Caco-2 (cell line): ENCODE measurements around the gene ZNF862. TPM values are rescaled to one million over a fixed set of nuclear protein-coding genes. Genes with fewer than 3 reads are reported as not detected.

Source experiments
- BruUV-seq: library from RNA; stranded (reverse); fragments of 400-500 nt; replicated peaks from 2 replicates; lab custom pipeline; 2021; lab: Mats Ljungman, UMichigan
- CTCF ChIA-PET: fragments of 300-600 bp; sonication (Branson Sonifier 250); formaldehyde crosslinking; loops from one replicate; lab custom pipeline; 2022; ENCODE audit warnings: antibody characterized with exemption; lab: Charles Lee
- POLR2A ChIA-PET: fragments of 300-600 bp; sonication (Branson Sonifier 250); formaldehyde crosslinking; loops from one replicate; lab custom pipeline; 2022; ENCODE audit warnings: antibody characterized with exemption; lab: Charles Lee
- DNase-seq, 2 experiments: peaks; one replicate each; pipeline versions ENCODE4 v3.0.0 to v3.0.0-alpha.2; 2020 to 2022
- H3K27me3 ChIP-seq: replicated peaks from 2 replicates; pipeline ENCODE4 v1.6.0; 2011; ENCODE audit warnings: low read length; ENCODE audit not compliant: control insufficient read depth, insufficient read depth
- H3K36me3 ChIP-seq: 2 replicates; pipeline ENCODE4 v1.5.1; 2011; ENCODE audit warnings: low read length; ENCODE audit not compliant: control insufficient read depth, insufficient read depth
- H3K4me1 ChIP-seq: fragments of 250-450 bp; sonication (Bioruptor Pico); 2 replicates; pipeline ENCODE4 v1.5.1; 2020; ENCODE audit warnings: mild to moderate bottlenecking
- H3K4me3 ChIP-seq: 2 replicates; pipeline ENCODE4 v1.5.1; 2011; ENCODE audit warnings: low read depth, mild to moderate bottlenecking, control low read depth, low read length
- H3K9me3 ChIP-seq: fragments of 250-450 bp; sonication (Bioruptor Pico); 2 replicates; pipeline ENCODE4 v1.5.1; 2020; ENCODE audit warnings: mild to moderate bottlenecking, moderate library complexity
- H3K27ac Mint-ChIP-seq: one replicate; pipeline ENCODE4 v1.8.0; 2022; ENCODE audit warnings: mixed read lengths; ENCODE audit not compliant: unreplicated experiment
- H3K27me3 Mint-ChIP-seq: one replicate; pipeline ENCODE4 v1.8.0; 2022; ENCODE audit warnings: mixed read lengths; ENCODE audit not compliant: insufficient read depth, unreplicated experiment
- H3K36me3 Mint-ChIP-seq: one replicate; pipeline ENCODE4 v1.8.0; 2022; ENCODE audit warnings: mild to moderate bottlenecking, mixed read lengths; ENCODE audit not compliant: insufficient read depth, unreplicated experiment
- H3K4me1 Mint-ChIP-seq: one replicate; pipeline ENCODE4 v1.8.0; 2022; ENCODE audit warnings: low read depth, mixed read lengths; ENCODE audit not compliant: unreplicated experiment
- H3K4me3 Mint-ChIP-seq: one replicate; pipeline ENCODE4 v1.8.0; 2022; ENCODE audit warnings: mild to moderate bottlenecking, moderate library complexity, mixed read lengths; ENCODE audit not compliant: unreplicated experiment
- H3K9me3 Mint-ChIP-seq: one replicate; pipeline ENCODE4 v1.8.0; 2022; ENCODE audit warnings: mixed read lengths; ENCODE audit not compliant: unreplicated experiment
- CTCF ChIP-seq, 2 experiments: fragments of 200-600 bp in 1 of 2; IDR thresholded peaks; 1 replicate in 1 of 2; 2 replicates in 1 of 2; pipeline versions ENCODE4 v1.5.1 to v1.8.0; 2011 to 2022; ENCODE audit warnings: antibody characterized with exemption in 1 of 2, control low read depth in 1 of 2, inconsistent platforms in 1 of 2, low read depth in 1 of 2, low read length in 1 of 2, mild to moderate bottlenecking in 1 of 2, moderate library complexity in 1 of 2; ENCODE audit not compliant: insufficient read depth in 1 of 2, severe bottlenecking in 1 of 2, unreplicated experiment in 1 of 2
- intact Hi-C: fragments of 100-400 bp; cut with micrococcal nuclease; formaldehyde crosslinking; loops from one replicate; pipeline ENCODE4 v1.10.0; 2022; ENCODE audit not compliant: unreplicated experiment
- total RNA-seq: library from RNA; stranded (reverse); gene quantifications from 2 replicates; pipeline ENCODE4 v1.2.3, GENCODE V29; 2022

Gene ZNF862
- total RNA-seq, 1 experiment from 2014 or later = 3.5 TPM

- CTCF ChIA-PET = no interaction called here
- no peak for TF ChIP-seq CTCF (IDR thresholded peaks at IDR 0.05; ENCODE audit: insufficient read depth in 1 of 2, low read depth in 1 of 2, low read length in 1 of 2, severe bottlenecking in 1 of 2, unreplicated experiment in 1 of 2)
- H3K9me3 Mint-ChIP-seq = no peaks in the 10 kb centered on the region
- no peak overlapping the region for H3K4me3 ChIP-seq
- H3K36me3 ChIP-seq = no peaks in the 10 kb centered on the region
- POLR2A ChIA-PET = no interaction called here
- no peak for DNase-seq
- no peaks in the 10 kb centered on the region for H3K4me1 ChIP-seq
- H3K27me3 Mint-ChIP-seq = peaks cover 4% of the 10 kb centered on the region
- H3K27ac Mint-ChIP-seq = no peak overlapping the region
- H3K36me3 Mint-ChIP-seq = no peaks in the 10 kb centered on the region
- H3K9me3 ChIP-seq = no peaks in the 10 kb centered on the region
- H3K4me3 Mint-ChIP-seq = no peak overlapping the region
- no peaks in the 10 kb centered on the region for H3K4me1 Mint-ChIP-seq
- intact Hi-C loops = no loop called here
- H3K27me3 ChIP-seq = no peaks in the 10 kb centered on the region
- BruUV-seq = no TSS peak
Measured at GRCh38 chr7:149814494-149814893, 23.7 kb upstream of the ZNF862 start.

GRCh38 chr7:149815121-149815520 is 23.1 kb upstream of the ZNF862 start:
- Histone ChIP-seq H3K4me3 (no peak overlapping the region), H3K9me3 (no peaks in the 10 kb centered on the region), H3K36me3 (no peaks in the 10 kb centered on the region), H3K4me1 (no peaks in the 10 kb centered on the region), H3K27me3 (no peaks in the 10 kb centered on the region)
- H3K27ac Mint-ChIP-seq = no peak overlapping the region
- intact Hi-C loops = no loop called here
- ChIA-PET POLR2A (no interaction called here), CTCF (no interaction called here)
- no peaks in the 10 kb centered on the region for H3K9me3 Mint-ChIP-seq
- H3K4me3 Mint-ChIP-seq = no peak overlapping the region
- DNase-seq = no peak
- H3K36me3 Mint-ChIP-seq = no peaks in the 10 kb centered on the region
- no peak for TF ChIP-seq CTCF (IDR thresholded peaks at IDR 0.05; ENCODE audit: insufficient read depth in 1 of 2, low read depth in 1 of 2, low read length in 1 of 2, severe bottlenecking in 1 of 2, unreplicated experiment in 1 of 2)
- no peaks in the 10 kb centered on the region for H3K4me1 Mint-ChIP-seq
- no peaks in the 10 kb centered on the region for H3K27me3 Mint-ChIP-seq
- no TSS peak for BruUV-seq

GRCh38 chr7:149815661-149816266 is 22.4 kb upstream of the ZNF862 start:
- no peaks in the 10 kb centered on the region for H3K9me3 Mint-ChIP-seq
- no TSS peak for BruUV-seq
- no peak overlapping the region for H3K4me3 Mint-ChIP-seq
- TF ChIP-seq CTCF (IDR thresholded peaks at IDR 0.05; ENCODE audit: insufficient read depth in 1 of 2, low read depth in 1 of 2, low read length in 1 of 2, severe bottlenecking in 1 of 2, unreplicated experiment in 1 of 2) = no peak
- no peaks in the 10 kb centered on the region for H3K36me3 ChIP-seq
- no peaks in the 10 kb centered on the region for H3K27me3 Mint-ChIP-seq
- H3K9me3 ChIP-seq = no peaks in the 10 kb centered on the region
- no peak overlapping the region for H3K27ac Mint-ChIP-seq
- no peak for DNase-seq
- H3K36me3 Mint-ChIP-seq = no peaks in the 10 kb centered on the region
- H3K4me3 ChIP-seq = no peak overlapping the region
- intact Hi-C loops = no loop called here
- H3K4me1 ChIP-seq = no peaks in the 10 kb centered on the region
- H3K27me3 ChIP-seq = no peaks in the 10 kb centered on the region
- ChIA-PET CTCF (no interaction called here), POLR2A (no interaction called here)
- no peaks in the 10 kb centered on the region for H3K4me1 Mint-ChIP-seq
